Uterus (tissue), 4 donors: ENCODE results near the gene LIMCH1. TPM values are rescaled to one million over a fixed set of nuclear protein-coding genes. Genes with fewer than 3 reads are reported as not detected.

ENCODE experiments used
- DNase-seq, 2 donors: peaks; one replicate each; pipeline ENCODE4 v3.0.0-alpha.2; 2019 to 2020
- H3K27ac ChIP-seq, 2 donors: fragments of 200-600 bp; sonication (generic); 1 replicate in 1 of 2; 2 replicates in 1 of 2; pipeline ENCODE4 v1.5.1; 2016 to 2018
- H3K27me3 ChIP-seq, 2 donors: fragments of 200-600 bp; sonication (generic); one replicate each; pipeline ENCODE4 v1.5.1; 2018 to 2019; ENCODE audit warnings: control low read depth in 1 of 2
- H3K36me3 ChIP-seq, 2 donors: fragments of 200-600 bp; sonication (generic); one replicate each; pipeline ENCODE4 v1.5.1; 2019; ENCODE audit warnings: control low read depth in 1 of 2
- H3K4me1 ChIP-seq, 2 donors: fragments of 200-600 bp; sonication (generic); one replicate each; pipeline ENCODE4 v1.5.1; 2018 to 2019; ENCODE audit warnings: control low read depth in 1 of 2
- H3K4me3 ChIP-seq, 2 donors: fragments of 200-600 bp; sonication (generic); 1 replicate in 1 of 2; 2 replicates in 1 of 2; pipeline ENCODE4 v1.5.1; 2018 to 2019; ENCODE audit warnings: mild to moderate bottlenecking in 1 of 2
- H3K9me3 ChIP-seq, 2 donors: fragments of 200-600 bp; sonication (generic); one replicate each; pipeline ENCODE4 v1.5.1; 2019; ENCODE audit warnings: control low read depth in 1 of 2
- CTCF ChIP-seq, 4 experiments: fragments of 200-600 bp in 2 of 4; fragments of 450-650 bp in 2 of 4; sonication (generic) in 2 of 4; IDR thresholded peaks; one replicate each; pipeline ENCODE4 v1.5.1; 2016 to 2019; ENCODE audit warnings: antibody characterized with exemption in 4 of 4, mild to moderate bottlenecking in 2 of 4, moderate library complexity in 1 of 4
- POLR2A ChIP-seq, 2 donors: fragments of 450-650 bp; IDR thresholded peaks; one replicate each; pipeline ENCODE4 v1.6.1; 2016; ENCODE audit warnings: antibody characterized with exemption in 2 of 2, mild to moderate bottlenecking in 1 of 2, moderate library complexity in 1 of 2
- intact Hi-C: fragments of 100-400 bp; cut with DNase I; formaldehyde crosslinking; loops from one replicate; pipeline ENCODE4 v1.15.1; 2023; ENCODE audit warnings: low total_unique reads
- total RNA-seq, 4 donors: library from RNA; depleted of rRNA in 3 of 4; stranded (reverse); fragments of >200 nt in 3 of 4; gene quantifications; one replicate each; pipeline versions ENCODE4 v1.1.0 to v1.2.4, GENCODE V29; 2014 to 2023
- donor health status: DM: yes; HTN: yes; CAD: no.

Gene LIMCH1
- total RNA-seq, 4 donors from 2014 or later: 12.9 to 49.5 (median 28.2) TPM

GRCh38 chr4:41746025-41746439, 208.1 kb downstream of the LIMCH1 start:
- peaks cover 4 to 59% of the 10 kb centered on the region in 2 donors for H3K27me3 ChIP-seq
- H3K36me3 ChIP-seq: no peaks in the 10 kb centered on the region
- intact Hi-C loops: no loop called here
- no peak overlapping the region for H3K4me3 ChIP-seq
- no peaks in the 10 kb centered on the region for H3K4me1 ChIP-seq
- no peak for DNase-seq
- no peak for TF ChIP-seq CTCF (IDR thresholded peaks at IDR 0.05)
- TF ChIP-seq POLR2A (IDR thresholded peaks at IDR 0.05): no peak
- no peaks in the 10 kb centered on the region for H3K9me3 ChIP-seq
- H3K27ac ChIP-seq: no peak overlapping the region

GRCh38 chr4:41746440-41747229, 208.7 kb downstream of the LIMCH1 start:
- Histone ChIP-seq H3K27me3 (peaks cover 4 to 61% of the 10 kb centered on the region in 2 donors), H3K9me3 (no peaks in the 10 kb centered on the region), H3K4me3 (no peak overlapping the region), H3K36me3 (no peaks in the 10 kb centered on the region), H3K27ac (no peak overlapping the region), H3K4me1 (no peaks in the 10 kb centered on the region)
- no peak for TF ChIP-seq CTCF (IDR thresholded peaks at IDR 0.05)
- no peak for TF ChIP-seq POLR2A (IDR thresholded peaks at IDR 0.05)
- no peak for DNase-seq
- intact Hi-C loops: no loop called here

DNA sequence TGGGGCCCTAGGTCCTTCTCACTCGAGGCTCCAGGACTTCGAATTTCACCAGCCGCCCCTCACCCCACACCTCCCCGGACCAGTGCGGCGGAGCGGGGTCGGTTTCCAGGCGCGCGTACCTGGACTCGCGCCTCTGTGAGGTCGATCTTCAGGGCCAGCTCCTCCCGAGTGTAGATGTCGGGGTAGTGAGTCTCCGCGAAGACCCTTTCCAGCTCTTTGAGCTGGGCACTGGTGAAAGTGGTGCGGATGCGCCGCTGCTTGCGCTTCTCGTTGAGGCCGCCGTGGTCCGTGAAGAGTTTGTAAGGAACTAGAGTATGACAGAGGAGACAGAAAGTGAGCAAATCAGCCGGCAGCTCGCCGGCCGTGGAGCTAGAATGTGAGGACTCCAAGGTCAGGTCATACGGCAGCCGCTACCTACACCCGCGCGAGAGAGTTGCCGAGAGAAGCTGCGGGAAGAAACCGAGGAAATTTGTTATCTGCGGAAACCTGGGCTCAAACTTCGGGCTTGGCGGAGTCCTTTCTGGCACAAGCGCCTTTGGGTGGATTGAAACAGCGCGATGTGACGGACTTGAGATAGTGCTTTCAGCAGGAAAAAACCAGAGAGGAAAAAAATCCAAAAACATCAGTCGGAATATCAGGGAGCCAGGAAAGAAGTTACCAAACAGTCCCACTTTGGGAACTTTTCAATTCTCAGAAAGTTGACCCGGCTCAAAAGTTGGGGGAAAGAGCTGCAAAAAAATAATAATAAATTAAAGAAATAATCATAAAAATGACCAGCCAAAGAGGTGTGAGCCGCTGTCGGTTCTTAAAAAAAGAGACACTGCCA, 209.5 kb downstream of the LIMCH1 start:
- DNase-seq: no peak
- H3K4me1 ChIP-seq: no peaks in the 10 kb centered on the region
- H3K9me3 ChIP-seq: no peaks in the 10 kb centered on the region
- H3K27ac ChIP-seq: no peak overlapping the region
- H3K27me3 ChIP-seq: peaks cover 4 to 62% of the 10 kb centered on the region in 2 donors
- intact Hi-C loops: no loop called here
- no peak overlapping the region for H3K4me3 ChIP-seq
- no peak for TF ChIP-seq CTCF (IDR thresholded peaks at IDR 0.05)
- TF ChIP-seq POLR2A (IDR thresholded peaks at IDR 0.05): no peak
- H3K36me3 ChIP-seq: no peaks in the 10 kb centered on the region

DNA sequence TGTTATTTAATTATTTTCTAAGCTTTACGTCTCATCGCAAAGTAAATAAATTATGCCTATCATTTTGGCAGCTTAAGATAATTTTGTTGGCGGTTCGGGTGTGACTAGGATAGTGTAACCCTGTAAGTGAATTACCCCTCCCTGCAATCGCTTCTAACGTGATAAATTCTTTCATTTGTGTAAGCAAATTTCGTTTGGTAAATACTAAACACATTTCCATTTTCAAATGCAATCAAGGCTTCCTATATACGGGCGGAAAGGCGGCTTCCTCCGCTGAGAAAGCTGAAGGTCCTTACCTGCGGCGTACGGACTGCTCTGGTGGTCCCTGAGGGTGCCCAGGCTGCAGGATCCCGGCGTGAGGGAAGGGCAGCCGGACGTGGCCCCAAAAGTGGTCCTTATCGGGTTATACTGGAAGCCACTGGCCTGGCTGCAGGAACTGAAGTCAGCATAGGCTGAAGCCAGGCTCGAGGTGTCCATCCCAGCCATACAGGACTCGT, 210.2 kb downstream of the LIMCH1 start:
- TF ChIP-seq CTCF (IDR thresholded peaks at IDR 0.05): no peak
- no peak for TF ChIP-seq POLR2A (IDR thresholded peaks at IDR 0.05)
- intact Hi-C loops: no loop called here
- Histone ChIP-seq H3K9me3 (no peaks in the 10 kb centered on the region), H3K27me3 (peaks cover 4 to 68% of the 10 kb centered on the region in 2 donors), H3K4me3 (no peak overlapping the region), H3K4me1 (no peaks in the 10 kb centered on the region), H3K36me3 (no peaks in the 10 kb centered on the region), H3K27ac (no peak overlapping the region)
- no peak for DNase-seq
